ENCODE data around the gene BSDC1. TPM values are rescaled to one million over a fixed set of nuclear protein-coding genes. Genes with fewer than 3 reads are reported as not detected.
A peak's percentile ranks its signal among the peaks of the same experiment; 100 is the strongest.

Gene BSDC1
- total and polyA plus RNA-seq, 10 donors, result 18.4 to 95.8 (median 66.8) TPM

DNA sequence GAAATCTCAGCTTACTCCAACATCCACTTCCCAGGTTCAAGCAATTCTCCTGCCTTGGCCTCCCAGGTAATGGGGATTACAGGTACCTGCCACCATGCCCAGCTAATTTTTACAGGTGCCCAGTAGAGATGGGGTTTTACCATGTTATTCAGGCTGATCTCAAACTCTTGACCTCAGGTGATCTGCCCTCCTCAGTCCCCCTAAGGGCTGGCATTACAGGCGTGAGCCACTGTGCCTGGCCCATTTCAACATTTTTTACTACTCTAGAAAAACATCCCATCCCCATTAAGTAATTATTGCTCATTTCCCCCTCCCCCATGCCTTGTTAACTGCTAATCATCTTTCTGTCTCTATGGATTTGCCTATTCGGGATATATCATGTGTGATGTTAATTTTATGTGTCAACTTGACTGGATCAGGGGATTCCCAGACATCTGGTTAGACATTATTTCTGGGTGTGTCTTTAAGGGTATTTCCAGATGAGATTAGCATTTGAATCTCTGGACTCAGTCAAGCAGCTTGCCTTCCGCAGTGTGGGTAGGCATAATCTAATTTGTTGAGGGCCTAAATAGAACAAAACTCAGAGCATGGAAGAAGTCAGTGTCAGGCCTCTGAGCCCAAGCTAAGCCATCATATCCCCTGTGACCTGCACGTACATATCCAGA is 37.6 kb upstream of the BSDC1 start:
- intact Hi-C loops (cut with DNase I; ENCODE audit: low total_unique reads), result no loop called here
- no peaks in the 10 kb centered on the region for H3K36me3 ChIP-seq
- H3K4me3 ChIP-seq, result no peak overlapping the region
- peaks cover 0 to 12% (median 3%) of the 10 kb centered on the region in 7 donors for H3K27me3 ChIP-seq (replicated peaks in 1 of 7)
- DNase-seq, result no peak
- WGBS, 5 donors, result 47 to 65% (median 58%) methylated on average over 4 of the region's 4 CpGs
- no peak overlapping the region for H3K27ac ChIP-seq
- H3K4me1 ChIP-seq, result peaks cover 0 to 9% (median under 1%) of the 10 kb centered on the region in 6 donors
- TF ChIP-seq POLR2AphosphoS5 (IDR thresholded peaks at IDR 0.05) (no peak), POLR2A (IDR thresholded peaks at IDR 0.05) (no peak)
- TF ChIP-seq, protein P1, sequence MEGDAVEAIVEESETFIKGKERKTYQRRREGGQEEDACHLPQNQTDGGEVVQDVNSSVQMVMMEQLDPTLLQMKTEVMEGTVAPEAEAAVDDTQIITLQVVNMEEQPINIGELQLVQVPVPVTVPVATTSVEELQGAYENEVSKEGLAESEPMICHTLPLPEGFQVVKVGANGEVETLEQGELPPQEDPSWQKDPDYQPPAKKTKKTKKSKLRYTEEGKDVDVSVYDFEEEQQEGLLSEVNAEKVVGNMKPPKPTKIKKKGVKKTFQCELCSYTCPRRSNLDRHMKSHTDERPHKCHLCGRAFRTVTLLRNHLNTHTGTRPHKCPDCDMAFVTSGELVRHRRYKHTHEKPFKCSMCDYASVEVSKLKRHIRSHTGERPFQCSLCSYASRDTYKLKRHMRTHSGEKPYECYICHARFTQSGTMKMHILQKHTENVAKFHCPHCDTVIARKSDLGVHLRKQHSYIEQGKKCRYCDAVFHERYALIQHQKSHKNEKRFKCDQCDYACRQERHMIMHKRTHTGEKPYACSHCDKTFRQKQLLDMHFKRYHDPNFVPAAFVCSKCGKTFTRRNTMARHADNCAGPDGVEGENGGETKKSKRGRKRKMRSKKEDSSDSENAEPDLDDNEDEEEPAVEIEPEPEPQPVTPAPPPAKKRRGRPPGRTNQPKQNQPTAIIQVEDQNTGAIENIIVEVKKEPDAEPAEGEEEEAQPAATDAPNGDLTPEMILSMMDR (IDR thresholded peaks at IDR 0.05 in 8 of 11, conservative IDR thresholded peaks at IDR 0.05 in 3 of 11), result no peak
- no peaks in the 10 kb centered on the region for H3K9me3 ChIP-seq

DNA sequence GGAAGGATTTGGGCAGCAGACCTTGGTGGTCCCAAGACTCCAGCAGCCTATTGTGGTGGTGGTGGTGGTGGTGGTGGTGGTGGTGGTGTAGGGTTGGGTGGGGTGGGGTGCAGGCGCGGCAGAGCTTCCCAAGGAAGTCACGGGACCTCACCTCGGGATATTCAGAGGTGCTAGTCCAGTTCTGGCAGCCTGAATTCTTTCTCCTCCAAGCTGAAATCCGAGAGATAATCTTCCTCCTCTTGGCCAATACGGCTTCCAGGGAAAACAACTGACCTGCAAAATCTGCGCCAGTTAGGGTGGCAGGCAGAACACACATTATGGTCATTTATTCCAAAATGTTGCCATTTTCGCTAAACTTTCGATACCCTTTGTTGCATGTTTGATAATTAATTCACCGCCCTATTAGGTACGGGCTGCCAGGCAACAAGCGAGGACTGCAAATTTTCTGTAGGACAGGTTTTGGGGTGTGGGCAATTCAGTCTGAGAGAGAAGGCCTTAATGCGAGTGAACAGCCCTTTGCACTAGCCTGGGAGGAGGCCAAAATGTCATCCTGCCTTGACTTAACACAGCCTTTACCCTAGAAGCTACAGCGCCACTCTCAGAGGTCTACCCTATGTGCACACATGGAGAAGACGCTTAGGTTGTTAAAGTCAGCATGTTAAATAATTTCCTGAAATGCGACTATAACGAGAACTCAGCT is 33.2 kb upstream of the BSDC1 start:
- Histone ChIP-seq H3K27me3 (replicated peaks in 1 of 7) (peaks cover 0 to 32% (median 9%) of the 10 kb centered on the region in 7 donors), H3K4me1 (peaks cover 0 to 18% (median 3%) of the 10 kb centered on the region in 6 donors), H3K4me3 (peak overlapping the region in 1 of 8 donors; percentile 39), H3K36me3 (no peaks in the 10 kb centered on the region), H3K9me3 (no peaks in the 10 kb centered on the region), H3K27ac (no peak overlapping the region)
- intact Hi-C loops (cut with DNase I; ENCODE audit: low total_unique reads), result no loop called here
- no peak for TF ChIP-seq POLR2A (IDR thresholded peaks at IDR 0.05)
- no peak for TF ChIP-seq POLR2AphosphoS5 (IDR thresholded peaks at IDR 0.05)
- TF ChIP-seq, protein P1 (IDR thresholded peaks at IDR 0.05 in 8 of 11, conservative IDR thresholded peaks at IDR 0.05 in 3 of 11), result no peak
- WGBS, 5 donors, result 81 to 86% (median 82%) methylated on average over 17 of the region's 17 CpGs
- no peak for DNase-seq

DNA sequence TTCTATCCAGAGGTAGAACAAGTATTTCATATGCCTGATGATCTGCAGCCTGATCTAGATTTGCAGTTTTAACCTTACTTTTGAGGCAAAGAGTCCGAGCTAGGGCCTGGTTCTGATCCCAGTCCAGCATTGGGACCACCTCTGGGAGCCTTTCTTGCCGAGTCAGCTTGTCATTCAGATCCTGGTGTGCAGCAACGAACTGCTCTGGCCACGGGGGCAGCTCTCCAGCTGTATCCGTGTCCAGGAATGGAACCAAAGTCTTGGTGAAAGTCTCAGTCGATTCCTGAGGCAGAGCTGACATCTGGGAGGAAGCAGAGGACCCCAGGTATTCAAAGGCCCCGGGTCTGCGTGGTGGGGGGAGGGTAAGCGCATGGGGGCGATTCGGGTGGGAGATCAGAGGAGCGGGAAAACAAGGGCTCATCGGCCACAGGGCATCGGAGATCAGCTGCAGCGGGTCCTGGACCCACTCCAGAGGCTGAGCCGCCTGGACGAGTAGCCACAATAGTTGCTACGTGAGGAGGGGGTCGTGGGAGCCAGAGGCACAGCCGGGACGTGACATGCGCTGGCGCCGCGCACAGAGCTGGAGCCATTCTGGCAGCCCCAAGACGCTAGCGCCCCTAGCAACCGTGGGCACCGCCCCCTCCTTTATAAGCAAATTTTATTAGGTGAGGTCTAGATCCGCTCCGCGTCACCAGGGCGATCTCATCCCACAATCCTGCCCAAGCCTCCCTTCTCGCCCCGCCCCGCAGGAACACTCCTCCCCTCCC is 32.4 kb upstream of the BSDC1 start:
- no peak overlapping the region for H3K27ac ChIP-seq
- H3K4me1 ChIP-seq, result peaks cover 0 to 13% (median 3%) of the 10 kb centered on the region in 6 donors
- no peaks in the 10 kb centered on the region for H3K9me3 ChIP-seq
- WGBS, 5 donors, result 13 to 17% (median 15%) methylated on average over 30 to 36 of the region's 36 CpGs
- no peak for DNase-seq
- H3K4me3 ChIP-seq, result peak overlapping the region in 2 of 8 donors; percentile 24 to 39
- intact Hi-C loops (cut with DNase I; ENCODE audit: low total_unique reads), result no loop called here
- H3K27me3 ChIP-seq (replicated peaks in 1 of 7), result peaks cover 0 to 32% (median 9%) of the 10 kb centered on the region in 7 donors
- no peaks in the 10 kb centered on the region for H3K36me3 ChIP-seq
- no peak for TF ChIP-seq POLR2A (IDR thresholded peaks at IDR 0.05)
- TF ChIP-seq, protein P1 (IDR thresholded peaks at IDR 0.05 in 8 of 11, conservative IDR thresholded peaks at IDR 0.05 in 3 of 11), result no peak
- TF ChIP-seq POLR2AphosphoS5 (IDR thresholded peaks at IDR 0.05), result no peak
